ENCODE measurements around the gene SLC25A47.

SLC25A47 gene

DNA sequence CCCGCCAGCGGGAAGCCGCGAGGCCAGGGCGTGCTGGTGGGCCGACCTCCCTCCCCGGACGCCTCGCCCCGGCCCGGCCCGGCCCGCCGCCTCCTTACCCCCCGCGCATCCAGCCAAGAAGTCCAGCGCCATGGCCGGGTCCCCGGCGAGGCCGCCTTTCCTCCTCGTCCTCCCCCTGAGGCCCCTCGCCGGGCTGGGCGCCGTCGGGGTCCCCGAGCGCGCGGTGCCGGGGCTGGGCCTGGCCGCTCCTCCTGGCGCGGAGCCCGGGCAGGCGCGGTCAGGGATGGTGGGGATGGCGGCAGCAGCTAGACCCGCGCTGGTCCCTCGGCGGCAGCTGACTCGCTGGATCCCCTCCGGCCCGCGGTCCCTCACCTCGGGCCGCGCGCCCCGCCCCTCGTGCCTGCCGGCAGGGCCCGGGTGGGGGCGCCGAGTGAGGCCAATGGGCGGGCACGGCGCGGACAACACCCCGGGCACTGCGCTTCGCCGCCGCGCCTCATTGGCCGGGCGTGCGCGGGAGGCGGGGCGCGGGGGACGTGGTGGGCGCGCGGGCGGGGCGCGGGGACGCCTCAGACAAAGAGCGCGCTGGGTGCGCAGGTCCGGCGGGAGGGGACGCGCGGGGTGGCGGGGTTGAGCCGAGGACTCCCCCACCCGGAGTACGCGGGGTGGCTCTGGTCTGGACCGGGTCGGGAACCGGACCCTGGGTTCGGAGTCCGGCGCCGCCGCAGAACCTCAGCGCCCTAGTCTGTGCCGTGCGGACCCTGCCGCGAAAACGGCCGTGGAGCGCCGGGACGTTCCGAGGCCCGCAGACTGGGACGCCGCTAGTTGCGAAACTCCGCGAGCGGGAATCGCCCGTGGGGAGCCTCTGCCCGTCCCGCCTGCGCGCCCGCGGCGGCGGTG is 16.8 kb upstream of the SLC25A47 start, which contains the start of gene SLC25A29:
Gene SLC25A29, minus strand, starts transcription at position 344 of the 897 bp plus-strand sequence. Its CDS starts 212 bp downstream, at position 132.
- Histone ChIP-seq H3K9me3 (replicated peaks in 1 of 2; ENCODE audit: control insufficient read depth in 2 of 2, insufficient read depth in 1 of 2, low read depth in 1 of 2, low read length in 2 of 2) (no peaks in the 10 kb centered on the region), H3K23ac (ENCODE audit: low read depth, low read length, poor library complexity) (peak within 1 kb of the TSS; percentile 98), H4K91ac (ENCODE audit: low read depth, low read length, poor library complexity) (no peak within 1 kb of the TSS), H3K79me1 (ENCODE audit: low read depth, low read length) (peaks cover 25% of the 10 kb centered on the region), H3K36me3 (replicated peaks in 1 of 2; ENCODE audit: control insufficient read depth in 2 of 2, insufficient read depth in 2 of 2, low read length in 2 of 2) (peaks cover 11 to 18% of the 10 kb centered on the region in 2 donors), H3K4me1 (ENCODE audit: control insufficient read depth in 2 of 2, insufficient read depth in 1 of 2, low read depth in 1 of 2, low read length in 2 of 2) (peaks cover 22 to 37% of the 10 kb centered on the region in 2 donors), H4K8ac (ENCODE audit: low read depth, low read length) (no peak within 1 kb of the TSS), H3K4me3 (ENCODE audit: low read length in 2 of 2) (peak within 1 kb of the TSS; percentile 85 to 96), H3K14ac (ENCODE audit: low read length) (peak within 1 kb of the TSS; percentile 89), H3K18ac (ENCODE audit: low read length) (peak within 1 kb of the TSS; percentile 99), H2AFZ (ENCODE audit: low read length) (peak within 1 kb of the TSS; percentile 97), H2BK15ac (ENCODE audit: low read length) (peak within 1 kb of the TSS; percentile 96), H3K4me2 (ENCODE audit: insufficient read depth, low read length, poor library complexity, severe bottlenecking) (peak within 1 kb of the TSS; percentile 78), H3K27me3 (ENCODE audit: control insufficient read depth in 3 of 3, insufficient read depth in 3 of 3, low read depth in 1 of 3, low read length in 3 of 3) (no peaks in the 10 kb centered on the region), H3K9ac (ENCODE audit: low read depth, low read length, poor library complexity) (peak within 1 kb of the TSS; percentile 99), H2BK12ac (ENCODE audit: low read length) (peak within 1 kb of the TSS; percentile 49), H3K27ac (replicated peaks; ENCODE audit: low read length) (peak within 1 kb of the TSS; percentile 70), H2BK120ac (ENCODE audit: low read depth, low read length) (peak within 1 kb of the TSS; percentile 100), H2AK5ac (ENCODE audit: low read depth, low read length) (peak within 1 kb of the TSS; percentile 98), H2BK5ac (ENCODE audit: low read length) (peak within 1 kb of the TSS; percentile 94), H3K4ac (ENCODE audit: low read length) (peak within 1 kb of the TSS; percentile 26)
- no CpG with 5 or more reads among the region's 131 CpGs for WGBS, 2 donors (ENCODE audit: extremely low coverage in 2 of 2, insufficient read length in 2 of 2, insufficient replicate concordance in 1 of 2)
- DNase-seq (ENCODE audit: low spot score): peak; percentile 90

GRCh38 chr14:100306998-100307765 is 16.0 kb upstream of the SLC25A47 start:
- no peak for DNase-seq (ENCODE audit: low spot score)
- Histone ChIP-seq H2BK120ac (ENCODE audit: low read depth, low read length) (peak overlapping the region; percentile 100), H3K4me1 (ENCODE audit: control insufficient read depth in 2 of 2, insufficient read depth in 1 of 2, low read depth in 1 of 2, low read length in 2 of 2) (peaks cover 22 to 40% of the 10 kb centered on the region in 2 donors), H2BK5ac (ENCODE audit: low read length) (peak overlapping the region; percentile 93), H3K4me3 (ENCODE audit: low read length in 2 of 2) (peak overlapping the region; percentile 85 to 89), H4K8ac (ENCODE audit: low read depth, low read length) (no peak overlapping the region), H3K23ac (ENCODE audit: low read depth, low read length, poor library complexity) (peak overlapping the region; percentile 94), H3K4ac (ENCODE audit: low read length) (peak overlapping the region; percentile 26), H2AK5ac (ENCODE audit: low read depth, low read length) (peak overlapping the region; percentile 98), H3K79me1 (ENCODE audit: low read depth, low read length) (peaks cover 25% of the 10 kb centered on the region), H2BK15ac (ENCODE audit: low read length) (peak overlapping the region; percentile 96), H3K27ac (replicated peaks; ENCODE audit: low read length) (peak overlapping the region; percentile 32), H2AFZ (ENCODE audit: low read length) (peak overlapping the region; percentile 97), H4K91ac (ENCODE audit: low read depth, low read length, poor library complexity) (no peak overlapping the region), H3K9ac (ENCODE audit: low read depth, low read length, poor library complexity) (peak overlapping the region; percentile 99), H3K14ac (ENCODE audit: low read length) (peak overlapping the region; percentile 59), H3K9me3 (replicated peaks in 1 of 2; ENCODE audit: control insufficient read depth in 2 of 2, insufficient read depth in 1 of 2, low read depth in 1 of 2, low read length in 2 of 2) (no peaks in the 10 kb centered on the region), H3K18ac (ENCODE audit: low read length) (peak overlapping the region; percentile 99), H3K4me2 (ENCODE audit: insufficient read depth, low read length, poor library complexity, severe bottlenecking) (peak overlapping the region; percentile 78), H3K36me3 (replicated peaks in 1 of 2; ENCODE audit: control insufficient read depth in 2 of 2, insufficient read depth in 2 of 2, low read length in 2 of 2) (peaks cover 11 to 18% of the 10 kb centered on the region in 2 donors), H2BK12ac (ENCODE audit: low read length) (no peak overlapping the region), H3K27me3 (ENCODE audit: control insufficient read depth in 3 of 3, insufficient read depth in 3 of 3, low read depth in 1 of 3, low read length in 3 of 3) (no peaks in the 10 kb centered on the region)
- WGBS, 2 donors (ENCODE audit: extremely low coverage in 2 of 2, insufficient read length in 2 of 2, insufficient replicate concordance in 1 of 2): no CpG with 5 or more reads among the region's 49 CpGs

- Histone ChIP-seq H3K27ac (replicated peaks; ENCODE audit: low read length) (no peak overlapping the region), H3K4me3 (ENCODE audit: low read length in 2 of 2) (peak overlapping the region; percentile 85 to 89), H3K27me3 (ENCODE audit: control insufficient read depth in 3 of 3, insufficient read depth in 3 of 3, low read depth in 1 of 3, low read length in 3 of 3) (no peaks in the 10 kb centered on the region), H2AK5ac (ENCODE audit: low read depth, low read length) (peak overlapping the region; percentile 98), H3K36me3 (replicated peaks in 1 of 2; ENCODE audit: control insufficient read depth in 2 of 2, insufficient read depth in 2 of 2, low read length in 2 of 2) (peaks cover 11 to 13% of the 10 kb centered on the region in 2 donors), H3K4me1 (ENCODE audit: control insufficient read depth in 2 of 2, insufficient read depth in 1 of 2, low read depth in 1 of 2, low read length in 2 of 2) (peaks cover 22 to 42% of the 10 kb centered on the region in 2 donors), H3K9ac (ENCODE audit: low read depth, low read length, poor library complexity) (peak overlapping the region; percentile 99), H3K4me2 (ENCODE audit: insufficient read depth, low read length, poor library complexity, severe bottlenecking) (peak overlapping the region; percentile 78), H3K14ac (ENCODE audit: low read length) (no peak overlapping the region), H3K9me3 (replicated peaks in 1 of 2; ENCODE audit: control insufficient read depth in 2 of 2, insufficient read depth in 1 of 2, low read depth in 1 of 2, low read length in 2 of 2) (no peaks in the 10 kb centered on the region), H2BK12ac (ENCODE audit: low read length) (no peak overlapping the region), H2BK5ac (ENCODE audit: low read length) (peak overlapping the region; percentile 93), H2AFZ (ENCODE audit: low read length) (no peak overlapping the region), H3K18ac (ENCODE audit: low read length) (no peak overlapping the region), H2BK120ac (ENCODE audit: low read depth, low read length) (no peak overlapping the region), H3K23ac (ENCODE audit: low read depth, low read length, poor library complexity) (no peak overlapping the region), H3K79me1 (ENCODE audit: low read depth, low read length) (peaks cover 25% of the 10 kb centered on the region), H2BK15ac (ENCODE audit: low read length) (no peak overlapping the region), H3K4ac (ENCODE audit: low read length) (no peak overlapping the region), H4K8ac (ENCODE audit: low read depth, low read length) (no peak overlapping the region), H4K91ac (ENCODE audit: low read depth, low read length, poor library complexity) (no peak overlapping the region)
- no peak for DNase-seq (ENCODE audit: low spot score)
- no CpG with 5 or more reads among the region's 5 CpGs for WGBS, 2 donors (ENCODE audit: extremely low coverage in 2 of 2, insufficient read length in 2 of 2, insufficient replicate concordance in 1 of 2)
These were observed 15.2 kb upstream of the SLC25A47 start for GRCh38 chr14:100307766-100308426.

All from neuronal stem cell (in vitro differentiated cells).